CD4-positive, alpha-beta T cell (primary cell): ENCODE results near the gene IFITM5. TPM values are rescaled to one million over a fixed set of nuclear protein-coding genes. Genes with fewer than 3 reads are reported as not detected.
A peak's percentile ranks its signal among the peaks of the same experiment; 100 is the strongest.

Experiments
- ATAC-seq: fragments of 200-7000 bp; cut with Tn5 transposase; one replicate; pipeline ENCODE4 v1.10.0; 2022; ENCODE audit warnings: mild to moderate bottlenecking; ENCODE audit not compliant: poor library complexity
- CTCF ChIA-PET: fragments of 350-600 bp; sonication (Branson Sonifier 250); formaldehyde crosslinking; loops from one replicate; lab custom pipeline; 2021; ENCODE audit warnings: antibody characterized with exemption, inconsistent platforms; lab: Charles Lee
- POLR2A ChIA-PET: fragments of 350-600 bp; sonication (Branson Sonifier 250); formaldehyde crosslinking; loops from one replicate; lab custom pipeline; 2021; ENCODE audit warnings: antibody characterized with exemption, inconsistent platforms; lab: Charles Lee
- DNase-seq, 14 experiments: peaks; one replicate each; pipeline ENCODE4 v3.0.0-alpha.2; 2013 to 2020; ENCODE audit warnings: mixed read lengths in 2 of 14
- H3K27ac ChIP-seq, 2 donors: one replicate each; pipeline versions ENCODE4 v1.5.1 to v1.7.0; 2013; ENCODE audit warnings: low read length in 2 of 2, low read depth in 1 of 2, mild to moderate bottlenecking in 1 of 2
- H3K27me3 ChIP-seq, 2 experiments: 1 replicate in 1 of 2; 2 replicates in 1 of 2; pipeline versions ENCODE4 v1.6.1 to v1.7.0; 2013; ENCODE audit warnings: low read length in 2 of 2, control low read depth in 1 of 2, mild to moderate bottlenecking in 1 of 2, moderate library complexity in 1 of 2; ENCODE audit not compliant: insufficient read depth in 2 of 2, control insufficient read depth in 1 of 2
- H3K36me3 ChIP-seq: one replicate; pipeline ENCODE4 v1.6.1; 2013; ENCODE audit warnings: low read length, control low read depth; ENCODE audit not compliant: insufficient read depth
- H3K4me1 ChIP-seq: one replicate; pipeline ENCODE4 v1.6.1; 2013; ENCODE audit warnings: low read length, control low read depth; ENCODE audit not compliant: insufficient read depth
- H3K4me3 ChIP-seq: one replicate; pipeline ENCODE4 v1.5.1; 2013; ENCODE audit warnings: mild to moderate bottlenecking, low read length, moderate library complexity
- H3K9me3 ChIP-seq, 2 experiments: 1 replicate in 1 of 2; 2 replicates in 1 of 2; pipeline versions ENCODE4 v1.6.1 to v1.7.0; 2013; ENCODE audit warnings: low read length in 2 of 2, mild to moderate bottlenecking in 2 of 2, control low read depth in 1 of 2, moderate library complexity in 1 of 2; ENCODE audit not compliant: control insufficient read depth in 1 of 2, insufficient read depth in 1 of 2
- H3K27ac Mint-ChIP-seq: one replicate; pipeline ENCODE4 v1.8.0; 2020; ENCODE audit warnings: mixed read lengths
- H3K27me3 Mint-ChIP-seq: one replicate; pipeline ENCODE4 v1.8.0; 2021; ENCODE audit warnings: mixed read lengths
- H3K36me3 Mint-ChIP-seq: one replicate; pipeline ENCODE4 v1.8.0; 2021; ENCODE audit warnings: low read depth, mixed read lengths
- H3K4me1 Mint-ChIP-seq: one replicate; pipeline ENCODE4 v1.8.0; 2021; ENCODE audit warnings: low read depth, mixed read lengths
- H3K4me3 Mint-ChIP-seq: one replicate; pipeline ENCODE4 v1.8.0; 2020; ENCODE audit warnings: mild to moderate bottlenecking, mixed read lengths
- H3K9me3 Mint-ChIP-seq: one replicate; pipeline ENCODE4 v1.8.0; 2020; ENCODE audit warnings: mixed read lengths
- intact Hi-C, 2 experiments: fragments of 100-400 bp; cut with DNase I in 1 of 2; cut with micrococcal nuclease in 1 of 2; formaldehyde crosslinking; loops; one replicate each; pipeline versions ENCODE4 v1.15.1 to v1.9.0; 2023 to 2025; cut with DNase I, micrococcal nuclease
- polyA plus RNA-seq, 2 donors: library from polyadenylated mRNA; unstranded; fragments of 120-200 nt; gene quantifications; one replicate each; pipeline ENCODE4 v1.2.1, GENCODE V29; 2013
- total RNA-seq, 174 experiments: library from RNA in 2 of 174; stranded (reverse) in 2 of 174; gene quantifications; one replicate each; pipeline ENCODE4 v1.2.3 and lab custom pipeline; 2021 to 2026
- TF ChIP-seq, protein P1 (sequence below): fragments of 200-600 bp; IDR thresholded peaks from one replicate; pipeline ENCODE4 v1.8.0; 2022; ENCODE audit warnings: antibody characterized with exemption, mild to moderate bottlenecking

Gene IFITM5
- not detected for total RNA-seq
- polyA plus RNA-seq (2013, experiment 1 of 2): not detected
- 0.54 TPM for polyA plus RNA-seq (2013, experiment 2 of 2)
- 0 to 0.17 (median 0) reads per million in 172 experiments for total RNA-seq (lab: John Stamatoyannopoulos, UW)

DNA sequence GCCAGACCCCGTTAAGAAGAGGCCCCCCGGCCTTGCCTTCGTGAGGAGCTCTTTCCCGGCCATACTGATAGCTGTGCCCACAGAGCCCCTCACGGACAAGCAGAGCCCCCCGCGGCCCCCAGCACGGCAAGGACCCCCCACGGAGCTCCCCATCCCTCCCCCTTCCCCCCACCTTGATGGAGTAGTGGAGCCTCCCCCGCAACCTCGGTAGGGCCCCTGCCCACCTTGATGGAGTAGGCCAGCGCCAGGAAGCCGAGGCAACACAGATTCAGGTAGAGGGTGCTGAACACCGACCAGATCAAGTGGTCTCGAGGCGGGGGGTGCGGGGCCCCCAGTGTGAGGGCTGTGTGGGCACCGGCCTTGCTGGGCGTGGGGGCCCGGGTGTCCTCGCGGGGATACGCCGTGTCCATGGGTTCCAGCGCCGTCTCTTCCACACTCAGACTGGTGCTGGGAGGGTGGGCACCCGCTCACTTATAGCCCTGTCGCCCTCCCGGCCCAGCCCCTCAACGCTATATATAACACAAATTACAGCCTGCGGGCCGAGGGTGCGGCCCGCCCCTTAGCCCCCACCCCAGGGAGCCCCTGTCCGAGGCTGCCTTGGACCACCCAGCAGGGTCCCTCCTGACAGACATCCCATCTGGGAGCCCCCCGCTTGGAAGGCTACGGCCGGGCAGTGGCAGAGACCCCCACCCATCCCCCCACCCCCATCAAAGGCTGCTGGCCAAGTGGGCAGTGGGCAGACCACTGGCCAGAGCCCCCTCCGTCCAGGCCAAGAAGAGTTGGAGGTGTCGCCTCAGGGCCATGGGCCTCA lies at the start of gene IFITM5:
TSS of gene IFITM5 (minus strand) at position 446 of the 811 bp plus-strand sequence. CDS start at position 410, 36 bp downstream.
- no peak within 1 kb of the TSS for H3K27ac ChIP-seq
- no peak within 1 kb of the TSS for H3K27ac Mint-ChIP-seq
- POLR2A ChIA-PET: interaction anchor here (0.9 to 1.6 kb wide), 3 partner anchors 19 to 49 kb away, joined by 4 to 6 read pairs (median 5); partner anchors contain the start of gene NLRP6

DNA sequence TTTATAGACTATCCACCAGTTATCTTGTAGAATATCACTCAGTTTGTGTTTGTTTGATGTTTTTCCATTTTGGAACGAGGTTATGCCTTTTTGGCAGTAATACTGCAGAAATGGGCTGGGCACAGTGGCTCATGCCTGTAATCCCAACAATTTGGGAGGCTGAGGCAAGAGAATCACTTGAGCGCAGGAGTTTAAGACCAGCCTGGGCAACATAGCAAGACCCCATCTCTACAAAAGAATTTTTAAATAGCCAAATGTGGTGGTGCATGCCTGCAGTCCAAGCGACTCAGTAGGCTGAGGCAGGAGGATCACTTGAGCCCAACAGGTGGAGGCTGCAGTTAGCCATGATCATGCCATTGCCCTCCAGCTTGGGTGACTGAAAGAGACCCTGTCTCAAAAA lies 47.2 kb upstream of the IFITM5 start:
- CTCF ChIA-PET: no interaction called here
- POLR2A ChIA-PET: no interaction called here
- H3K27ac Mint-ChIP-seq: no peak overlapping the region

More for the DNA sequence above, at the start of gene IFITM5:
- no peak within 1 kb of the TSS for H3K4me3 ChIP-seq
- intact Hi-C loops: no loop called here
- CTCF ChIA-PET: interaction anchor here (2.4 kb wide), 1 partner anchor 49 kb away, joined by 7 read pairs; no protein-coding TSS in a partner anchor
- H3K4me3 Mint-ChIP-seq: no peak within 1 kb of the TSS
- no peaks in the 10 kb centered on the region for H3K9me3 Mint-ChIP-seq
- H3K4me1 Mint-ChIP-seq: peaks cover 10% of the 10 kb centered on the region
- no peak for ATAC-seq
- H3K27me3 Mint-ChIP-seq: no peaks in the 10 kb centered on the region
- no peaks in the 10 kb centered on the region for H3K9me3 ChIP-seq
- H3K36me3 ChIP-seq: peaks cover 5% of the 10 kb centered on the region
- H3K27me3 ChIP-seq: no peaks in the 10 kb centered on the region
- H3K36me3 Mint-ChIP-seq: peaks cover 4% of the 10 kb centered on the region
- H3K4me1 ChIP-seq: peaks cover 37% of the 10 kb centered on the region
- TF ChIP-seq, protein P1, sequence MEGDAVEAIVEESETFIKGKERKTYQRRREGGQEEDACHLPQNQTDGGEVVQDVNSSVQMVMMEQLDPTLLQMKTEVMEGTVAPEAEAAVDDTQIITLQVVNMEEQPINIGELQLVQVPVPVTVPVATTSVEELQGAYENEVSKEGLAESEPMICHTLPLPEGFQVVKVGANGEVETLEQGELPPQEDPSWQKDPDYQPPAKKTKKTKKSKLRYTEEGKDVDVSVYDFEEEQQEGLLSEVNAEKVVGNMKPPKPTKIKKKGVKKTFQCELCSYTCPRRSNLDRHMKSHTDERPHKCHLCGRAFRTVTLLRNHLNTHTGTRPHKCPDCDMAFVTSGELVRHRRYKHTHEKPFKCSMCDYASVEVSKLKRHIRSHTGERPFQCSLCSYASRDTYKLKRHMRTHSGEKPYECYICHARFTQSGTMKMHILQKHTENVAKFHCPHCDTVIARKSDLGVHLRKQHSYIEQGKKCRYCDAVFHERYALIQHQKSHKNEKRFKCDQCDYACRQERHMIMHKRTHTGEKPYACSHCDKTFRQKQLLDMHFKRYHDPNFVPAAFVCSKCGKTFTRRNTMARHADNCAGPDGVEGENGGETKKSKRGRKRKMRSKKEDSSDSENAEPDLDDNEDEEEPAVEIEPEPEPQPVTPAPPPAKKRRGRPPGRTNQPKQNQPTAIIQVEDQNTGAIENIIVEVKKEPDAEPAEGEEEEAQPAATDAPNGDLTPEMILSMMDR: no peak
- DNase-seq: peak in 1 of 14 experiments; percentile 1

DNA sequence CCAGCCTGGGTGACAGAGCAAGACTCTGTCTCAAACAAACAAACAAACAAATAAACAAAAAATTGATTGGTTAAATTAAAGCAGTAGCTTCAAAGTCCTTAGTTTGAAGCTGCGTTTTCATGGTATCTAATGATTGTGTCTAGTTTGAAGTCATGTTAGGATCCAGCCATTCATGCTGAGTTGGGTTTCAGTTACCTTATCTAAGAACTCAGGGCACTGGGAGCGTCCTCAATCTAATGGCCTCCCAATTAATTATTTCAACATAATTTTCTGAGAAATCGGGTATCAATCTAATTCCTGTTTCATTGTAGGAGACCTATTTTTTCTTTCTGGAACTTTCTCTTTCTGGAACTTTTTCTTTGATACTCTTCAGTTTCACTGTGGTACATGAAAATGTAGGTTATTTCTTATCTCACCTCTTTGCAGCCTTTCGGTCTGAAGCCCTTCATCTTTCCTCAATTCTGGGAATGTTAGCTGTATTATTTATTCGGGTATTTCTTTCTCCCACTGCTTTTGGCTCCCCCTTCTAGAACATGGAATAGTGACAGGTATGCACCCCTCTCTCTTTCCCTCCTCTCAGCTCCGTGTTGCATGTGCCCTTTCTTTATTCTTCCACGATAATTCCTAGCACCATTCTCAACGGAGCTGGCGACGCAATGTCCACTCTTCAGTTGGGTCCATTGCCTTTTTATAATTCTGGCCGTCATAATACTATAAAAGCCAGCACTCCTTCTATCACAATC lies 45.7 kb upstream of the IFITM5 start:
- no peaks in the 10 kb centered on the region for H3K27me3 ChIP-seq
- H3K4me1 ChIP-seq: peaks cover 3% of the 10 kb centered on the region
- POLR2A ChIA-PET: interaction anchor here (1.6 kb wide), 1 partner anchor 10 kb away, joined by 7 read pairs; no protein-coding TSS in a partner anchor
- no peak overlapping the region for H3K4me3 Mint-ChIP-seq
- H3K9me3 ChIP-seq: peaks cover 0 to 10% of the 10 kb centered on the region in 2 experiments
- no peak for ATAC-seq
- no peak overlapping the region for H3K27ac ChIP-seq
- H3K36me3 Mint-ChIP-seq: no peaks in the 10 kb centered on the region
- TF ChIP-seq, protein P1: no peak
- intact Hi-C loops: no loop called here
- no peak for DNase-seq
- no peaks in the 10 kb centered on the region for H3K27me3 Mint-ChIP-seq
- no peaks in the 10 kb centered on the region for H3K9me3 Mint-ChIP-seq
- H3K4me1 Mint-ChIP-seq: peaks cover 11% of the 10 kb centered on the region
- no peak overlapping the region for H3K4me3 ChIP-seq
- no peaks in the 10 kb centered on the region for H3K36me3 ChIP-seq
- CTCF ChIA-PET: interaction anchor here (1.3 kb wide), 1 partner anchor 40 kb away, joined by 3 read pairs; no protein-coding TSS in a partner anchor
- no peak overlapping the region for H3K27ac Mint-ChIP-seq

More for the DNA sequence above, 47.2 kb upstream of the IFITM5 start:
- no peak for ATAC-seq
- Mint-ChIP-seq H3K4me1 (peaks cover 21% of the 10 kb centered on the region), H3K36me3 (no peaks in the 10 kb centered on the region), H3K9me3 (no peaks in the 10 kb centered on the region), H3K4me3 (no peak overlapping the region), H3K27me3 (no peaks in the 10 kb centered on the region)
- no peak for DNase-seq
- H3K4me3 ChIP-seq: no peak overlapping the region
- intact Hi-C loops: no loop called here
- peaks cover 12% of the 10 kb centered on the region for H3K4me1 ChIP-seq
- H3K36me3 ChIP-seq: no peaks in the 10 kb centered on the region
- H3K27me3 ChIP-seq: no peaks in the 10 kb centered on the region
- TF ChIP-seq, protein P1: no peak
- H3K9me3 ChIP-seq: peaks cover 0 to 10% of the 10 kb centered on the region in 2 experiments
- H3K27ac ChIP-seq: no peak overlapping the region
